Activated T-cell treated with anti-CD3 and anti-CD28 coated beads, Interleukin-2, amount 50 U/mL, for 72 hours (primary cell): ENCODE results near the gene TUBB1. TPM values are rescaled to one million over a fixed set of nuclear protein-coding genes. Genes with fewer than 3 reads are reported as not detected.

ENCODE experiments used
- ATAC-seq, 2 donors: fragments of 150-1000 bp; cut with Tn5 transposase; replicated peaks in 1 of 2; 2 replicates each; pipeline ENCODE4 v1.10.0; 2021; ENCODE audit warnings: moderate library complexity in 2 of 2, mild to moderate bottlenecking in 1 of 2
- DNase-seq, 2 donors: peaks; one replicate each; pipeline ENCODE4 v3.0.0; 2021 to 2022; ENCODE audit warnings: mixed read lengths in 1 of 2
- H3K27ac Mint-ChIP-seq: one replicate; pipeline ENCODE4 v1.8.0; 2022; ENCODE audit warnings: mild to moderate bottlenecking, moderate library complexity, mixed read lengths
- H3K27me3 Mint-ChIP-seq: one replicate; pipeline ENCODE4 v1.8.0; 2022; ENCODE audit warnings: low read depth, mixed read lengths
- H3K36me3 Mint-ChIP-seq, 2 donors: one replicate each; pipeline ENCODE4 v1.8.0; 2022; ENCODE audit warnings: mixed read lengths in 2 of 2, mild to moderate bottlenecking in 1 of 2; ENCODE audit not compliant: insufficient read depth in 2 of 2
- H3K4me1 Mint-ChIP-seq: one replicate; pipeline ENCODE4 v1.8.0; 2022; ENCODE audit warnings: low read depth, mixed read lengths
- H3K4me3 Mint-ChIP-seq, 2 donors: one replicate each; pipeline ENCODE4 v1.8.0; 2022; ENCODE audit warnings: mild to moderate bottlenecking in 2 of 2, mixed read lengths in 2 of 2, moderate library complexity in 2 of 2
- H3K9me3 Mint-ChIP-seq, 2 donors: one replicate each; pipeline ENCODE4 v1.8.0; 2022; ENCODE audit warnings: mixed read lengths in 2 of 2
- total RNA-seq, 2 donors: library from RNA; stranded (reverse); gene quantifications; one replicate each; pipeline ENCODE4 v1.2.3, GENCODE V29; 2022

The TUBB1 gene
- total RNA-seq, 2 donors from 2014 or later: not detected

DNA sequence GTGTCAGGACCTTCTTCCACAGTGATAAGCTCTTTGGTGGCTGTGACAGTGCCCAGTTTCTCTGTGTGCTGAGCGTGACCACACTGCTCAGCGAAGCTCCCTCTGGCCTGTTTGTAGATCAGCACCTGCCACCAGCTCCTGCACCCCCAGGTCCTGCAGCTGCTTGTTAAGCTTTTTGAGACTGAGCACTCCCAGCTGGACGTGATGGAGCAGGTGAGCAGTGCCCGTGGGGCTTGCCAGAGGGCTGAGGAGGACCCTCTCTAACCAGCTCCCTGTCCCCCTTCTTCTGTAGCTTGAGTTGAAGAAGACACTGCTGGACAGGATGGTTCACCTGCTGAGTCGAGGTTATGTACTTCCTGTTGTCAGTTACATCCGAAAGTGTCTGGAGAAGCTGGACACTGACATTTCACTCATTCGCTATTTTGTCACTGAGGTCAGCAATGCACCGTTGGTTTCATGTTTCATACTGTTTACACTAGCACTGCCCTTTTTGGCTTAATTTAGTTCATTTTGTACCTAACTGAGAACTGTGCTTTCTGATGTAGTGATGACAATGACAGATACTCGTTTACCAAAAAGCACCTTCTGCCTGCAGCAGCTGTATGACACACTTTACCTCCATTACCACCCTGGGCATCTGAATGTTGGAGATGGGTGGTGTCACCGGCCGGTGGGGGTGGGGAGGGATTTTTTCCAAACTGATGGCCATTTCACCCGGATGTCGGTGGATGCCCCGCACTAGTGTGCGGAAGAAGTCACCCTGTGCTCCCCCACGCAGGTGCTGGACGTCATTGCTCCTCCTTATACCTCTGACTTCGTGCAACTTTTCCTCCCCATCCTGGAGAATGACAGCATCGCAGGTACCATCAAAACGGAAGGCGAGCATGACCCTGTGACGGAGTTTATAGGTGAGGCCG, 25.6 kb upstream of the TUBB1 start:
- H3K27me3 Mint-ChIP-seq: no peaks in the 10 kb centered on the region
- H3K27ac Mint-ChIP-seq: no peak overlapping the region
- ATAC-seq: peak in 1 of 2 donors; percentile 13
- no peak for DNase-seq
- H3K4me3 Mint-ChIP-seq: no peak overlapping the region
- no peaks in the 10 kb centered on the region for H3K9me3 Mint-ChIP-seq
- H3K4me1 Mint-ChIP-seq: no peaks in the 10 kb centered on the region
- peaks cover 12 to 22% of the 10 kb centered on the region in 2 donors for H3K36me3 Mint-ChIP-seq

DNA sequence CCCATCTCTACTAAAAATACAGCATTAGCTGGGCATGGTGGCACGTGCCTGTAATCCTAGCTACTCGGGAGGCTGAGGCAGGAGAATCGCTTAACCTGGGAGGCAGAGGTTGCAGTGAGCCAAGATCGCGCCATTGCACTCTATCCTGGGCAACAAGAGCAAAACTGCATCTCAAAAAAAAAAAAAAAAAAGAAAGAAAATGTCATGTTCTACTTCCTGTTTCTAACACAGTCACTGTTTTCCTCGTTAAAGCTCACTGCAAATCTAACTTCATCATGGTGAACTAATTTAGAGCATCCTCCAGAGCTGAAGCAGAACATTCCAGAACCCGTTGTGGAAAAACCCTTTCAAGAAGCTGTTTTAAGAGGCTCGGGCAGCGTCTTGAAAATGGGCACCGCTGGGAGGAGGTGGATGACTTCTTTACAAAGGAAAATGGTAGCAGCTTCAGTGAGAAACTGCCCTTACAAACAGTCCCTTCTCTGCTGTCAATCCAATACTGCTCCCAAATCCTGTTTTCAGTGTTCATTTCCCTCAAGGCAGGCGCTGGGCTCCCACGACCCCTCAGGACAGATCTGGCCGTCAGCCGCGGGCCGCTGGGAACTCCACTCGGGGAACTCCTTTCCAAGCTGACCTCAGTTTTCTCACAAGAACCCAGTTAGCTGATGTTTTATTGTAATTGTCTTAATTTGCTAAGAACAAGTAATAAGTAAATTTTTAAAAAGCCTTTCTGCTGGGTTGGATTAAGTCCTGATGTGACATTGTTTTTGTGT, 24.7 kb upstream of the TUBB1 start:
- Mint-ChIP-seq H3K9me3 (no peaks in the 10 kb centered on the region), H3K27ac (peak overlapping the region; percentile 38), H3K36me3 (peaks cover 6 to 17% of the 10 kb centered on the region in 2 donors), H3K4me1 (no peaks in the 10 kb centered on the region), H3K27me3 (no peaks in the 10 kb centered on the region), H3K4me3 (no peak overlapping the region)
- DNase-seq (no peak), ATAC-seq (no peak)

DNA sequence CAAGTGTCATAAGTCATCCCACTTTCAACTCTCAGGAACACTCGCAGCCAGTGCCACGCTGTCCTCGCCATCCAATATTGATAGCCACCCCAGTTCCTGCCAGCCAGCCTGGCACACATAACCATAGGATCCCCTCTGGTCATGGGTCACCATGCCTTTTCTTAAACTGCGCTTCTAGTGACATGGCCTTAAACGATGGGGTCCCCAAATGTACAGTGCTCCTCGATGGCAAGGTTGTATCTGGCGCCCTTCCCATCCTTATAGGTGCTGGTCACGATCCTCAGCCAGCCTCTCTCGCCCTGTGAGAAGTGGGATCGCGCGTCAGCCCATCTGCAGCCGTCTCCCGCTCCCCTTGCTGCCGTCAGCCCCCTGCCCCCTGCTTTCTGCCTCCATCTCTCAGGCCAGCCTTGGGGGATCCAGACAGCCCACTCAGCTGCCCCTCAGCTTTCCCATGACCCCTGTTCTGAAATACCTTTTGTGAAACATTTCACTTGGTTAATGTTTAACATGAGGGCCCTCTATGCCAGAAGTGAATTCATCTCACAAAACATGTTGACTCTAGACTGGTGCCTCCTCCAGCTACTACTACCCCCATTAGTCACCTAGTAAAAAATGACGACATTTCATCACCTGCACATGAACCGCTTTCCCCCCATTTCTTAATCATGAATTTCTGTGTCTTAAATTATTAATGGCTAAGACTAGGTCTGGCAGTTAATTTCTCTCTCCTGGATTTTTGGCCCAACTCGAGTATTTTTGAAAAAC, 23.6 kb upstream of the TUBB1 start:
- Mint-ChIP-seq H3K36me3 (peaks cover 6 to 14% of the 10 kb centered on the region in 2 donors), H3K4me3 (no peak overlapping the region), H3K27me3 (no peaks in the 10 kb centered on the region), H3K9me3 (no peaks in the 10 kb centered on the region), H3K4me1 (no peaks in the 10 kb centered on the region), H3K27ac (peak overlapping the region; percentile 24)
- DNase-seq: no peak
- no peak for ATAC-seq

DNA sequence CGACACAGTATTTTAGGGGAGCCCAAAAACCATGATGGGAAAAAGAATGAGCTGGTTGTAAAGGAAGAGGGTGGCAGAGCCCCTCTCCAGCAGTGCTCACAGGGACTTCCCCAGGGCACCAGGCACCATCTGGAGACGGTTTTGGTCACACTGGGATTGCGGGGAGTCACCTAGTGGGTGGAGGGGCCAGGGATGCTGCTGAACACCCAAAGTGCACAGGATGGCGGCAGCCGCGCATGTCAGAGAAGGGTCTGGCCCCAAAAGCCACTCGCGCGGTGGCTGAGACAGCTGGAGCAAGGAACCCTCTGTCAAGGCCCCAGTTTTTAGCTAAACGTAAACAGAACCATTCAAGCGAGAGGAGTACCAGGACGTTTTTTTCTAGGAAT, 23.0 kb upstream of the TUBB1 start:
- Mint-ChIP-seq H3K27me3 (no peaks in the 10 kb centered on the region), H3K9me3 (no peaks in the 10 kb centered on the region), H3K4me3 (no peak overlapping the region), H3K27ac (no peak overlapping the region), H3K4me1 (no peaks in the 10 kb centered on the region), H3K36me3 (peaks cover 6 to 12% of the 10 kb centered on the region in 2 donors)
- ATAC-seq: no peak
- DNase-seq: no peak

DNA sequence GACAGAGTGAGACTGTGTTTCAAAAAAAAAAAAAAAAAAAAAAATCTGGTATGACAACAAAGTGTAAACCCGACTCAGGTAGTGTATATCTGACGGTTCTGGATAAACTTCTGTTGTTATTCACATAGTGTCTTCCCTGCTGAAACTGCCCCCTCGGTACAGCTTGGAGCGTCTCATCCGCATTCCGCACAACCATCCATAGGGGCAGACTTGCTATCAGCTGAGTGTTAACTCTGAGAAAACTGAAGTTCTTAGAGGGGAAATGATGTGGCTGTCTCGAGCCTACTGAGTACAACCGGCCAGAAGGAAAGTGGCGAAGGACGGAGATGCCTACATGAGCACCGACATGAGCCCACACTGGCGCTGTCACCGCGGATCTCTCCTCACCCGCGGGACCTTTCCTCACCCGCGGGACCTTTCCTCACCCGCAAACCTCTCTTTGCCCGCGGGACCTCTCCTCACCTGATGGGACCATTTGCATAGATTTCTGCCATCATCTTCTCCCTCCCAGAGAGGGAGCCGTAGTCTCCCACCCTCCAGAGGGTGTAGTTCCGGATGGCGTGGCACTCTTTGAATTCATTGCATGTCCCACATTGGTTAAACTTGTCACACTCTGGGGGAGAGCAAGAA, 22.0 kb upstream of the TUBB1 start:
- Mint-ChIP-seq H3K4me3 (no peak overlapping the region), H3K36me3 (peaks cover 6 to 10% of the 10 kb centered on the region in 2 donors), H3K27me3 (no peaks in the 10 kb centered on the region), H3K9me3 (no peaks in the 10 kb centered on the region), H3K4me1 (no peaks in the 10 kb centered on the region), H3K27ac (no peak overlapping the region)
- DNase-seq: no peak
- ATAC-seq: no peak

DNA sequence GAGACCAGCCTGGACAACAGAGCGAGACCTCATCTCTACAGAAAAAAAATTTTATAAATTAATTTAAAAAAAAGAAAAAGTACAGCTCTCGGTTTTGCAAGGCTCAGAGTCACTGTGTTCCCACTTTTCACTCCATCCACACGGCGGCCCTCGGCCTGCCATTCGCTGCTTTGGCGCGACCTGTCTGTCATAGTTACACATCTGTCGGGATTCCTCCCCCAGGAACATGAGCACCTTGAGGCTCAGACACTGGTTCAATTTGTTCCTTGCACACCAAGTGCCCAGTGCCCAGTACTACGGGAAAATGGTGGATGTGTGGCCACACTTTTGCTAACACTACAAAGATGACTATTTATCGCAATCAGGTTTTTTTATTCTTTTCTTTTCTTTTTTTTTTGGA, 20.6 kb upstream of the TUBB1 start:
- Mint-ChIP-seq H3K27me3 (no peaks in the 10 kb centered on the region), H3K4me1 (peaks cover under 1% of the 10 kb centered on the region), H3K36me3 (peaks cover 6 to 9% of the 10 kb centered on the region in 2 donors), H3K9me3 (no peaks in the 10 kb centered on the region), H3K27ac (no peak overlapping the region), H3K4me3 (no peak overlapping the region)
- DNase-seq (no peak), ATAC-seq (no peak)

DNA sequence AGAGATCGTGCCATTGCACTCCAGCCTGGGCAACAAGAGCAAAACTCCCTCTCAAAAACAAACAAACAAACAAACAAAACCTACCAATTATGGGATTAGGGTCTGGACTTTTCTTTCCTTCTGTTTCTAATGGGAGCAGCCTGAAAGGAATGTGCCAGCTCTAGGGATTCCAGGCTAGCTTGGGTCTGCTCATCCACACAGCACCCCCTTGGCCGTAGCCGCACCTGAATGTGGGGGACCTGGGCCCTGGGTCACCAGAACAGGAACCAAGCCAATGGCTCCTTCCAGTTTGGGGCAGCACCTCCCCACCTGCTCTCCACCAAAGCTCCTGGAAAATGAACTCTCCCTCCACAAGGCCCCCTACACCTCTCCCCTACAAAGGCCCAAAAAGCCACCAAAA, 18.9 kb upstream of the TUBB1 start:
- Mint-ChIP-seq H3K27ac (no peak overlapping the region), H3K9me3 (no peaks in the 10 kb centered on the region), H3K4me3 (no peak overlapping the region), H3K27me3 (no peaks in the 10 kb centered on the region), H3K36me3 (peaks cover 4 to 7% of the 10 kb centered on the region in 2 donors), H3K4me1 (peaks cover 18% of the 10 kb centered on the region)
- DNase-seq: no peak
- ATAC-seq: no peak

DNA sequence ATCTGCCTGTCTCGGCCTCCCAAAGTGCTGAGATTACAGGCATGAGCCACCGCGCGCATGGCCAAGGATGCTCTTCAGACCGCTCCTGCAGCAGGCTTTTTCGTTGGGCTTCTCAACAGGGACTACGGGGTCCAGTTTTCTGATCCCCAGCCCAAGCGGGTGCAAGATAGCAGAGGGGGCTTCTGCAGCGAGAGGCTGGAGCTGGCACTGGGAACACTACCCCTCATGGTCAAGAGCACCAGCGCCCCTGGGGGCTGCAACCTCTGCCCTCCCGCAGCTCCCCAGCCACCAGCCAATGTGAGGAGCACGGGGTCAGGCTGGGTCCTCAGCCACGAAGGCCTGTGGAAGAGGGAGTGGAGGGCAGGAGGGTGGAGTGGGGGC, 18.2 kb upstream of the TUBB1 start:
- no peaks in the 10 kb centered on the region for H3K27me3 Mint-ChIP-seq
- ATAC-seq: no peak
- H3K27ac Mint-ChIP-seq: no peak overlapping the region
- no peaks in the 10 kb centered on the region for H3K9me3 Mint-ChIP-seq
- H3K4me3 Mint-ChIP-seq: no peak overlapping the region
- peaks cover 2 to 5% of the 10 kb centered on the region in 2 donors for H3K36me3 Mint-ChIP-seq
- no peak for DNase-seq
- H3K4me1 Mint-ChIP-seq: peaks cover 25% of the 10 kb centered on the region

DNA sequence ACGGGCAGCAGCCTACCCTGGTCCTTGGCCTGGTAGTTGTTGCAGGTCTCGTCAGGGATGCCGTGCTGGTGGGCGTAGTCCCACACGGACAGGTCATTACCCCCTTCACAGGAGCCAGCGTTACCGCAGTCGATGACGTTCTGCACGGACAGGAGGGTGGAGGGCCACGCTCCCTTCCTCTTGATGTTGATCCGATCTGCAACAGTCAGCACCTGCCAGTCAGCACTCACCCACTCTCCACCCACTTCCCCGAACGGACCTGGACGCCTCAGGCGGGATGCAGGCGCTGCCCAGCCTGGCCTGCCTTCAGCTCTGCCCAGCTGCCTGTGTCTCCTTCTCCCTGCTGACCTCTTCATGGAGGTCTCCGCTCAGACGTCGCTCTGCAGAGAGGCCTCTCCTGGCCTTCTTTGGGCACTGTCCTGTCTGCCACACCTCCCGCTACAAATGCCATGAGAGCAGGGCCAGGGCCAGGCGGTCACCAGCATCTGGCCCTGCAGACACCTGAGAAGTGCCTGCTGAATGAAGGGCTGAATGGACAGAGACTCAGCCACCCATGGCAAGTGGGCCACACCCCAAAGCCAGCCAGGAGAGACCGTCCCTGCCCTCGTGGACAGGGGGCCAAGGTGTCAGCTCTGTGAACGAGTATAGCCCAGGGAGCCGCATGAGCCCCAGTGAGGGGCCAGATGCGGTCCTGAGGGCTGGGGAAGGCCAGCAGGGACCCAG, 17.6 kb upstream of the TUBB1 start:
- Mint-ChIP-seq H3K27me3 (no peaks in the 10 kb centered on the region), H3K9me3 (no peaks in the 10 kb centered on the region), H3K27ac (no peak overlapping the region), H3K4me3 (no peak overlapping the region), H3K36me3 (peaks cover 2 to 5% of the 10 kb centered on the region in 2 donors), H3K4me1 (peaks cover 26% of the 10 kb centered on the region)
- ATAC-seq (no peak), DNase-seq (no peak)

DNA sequence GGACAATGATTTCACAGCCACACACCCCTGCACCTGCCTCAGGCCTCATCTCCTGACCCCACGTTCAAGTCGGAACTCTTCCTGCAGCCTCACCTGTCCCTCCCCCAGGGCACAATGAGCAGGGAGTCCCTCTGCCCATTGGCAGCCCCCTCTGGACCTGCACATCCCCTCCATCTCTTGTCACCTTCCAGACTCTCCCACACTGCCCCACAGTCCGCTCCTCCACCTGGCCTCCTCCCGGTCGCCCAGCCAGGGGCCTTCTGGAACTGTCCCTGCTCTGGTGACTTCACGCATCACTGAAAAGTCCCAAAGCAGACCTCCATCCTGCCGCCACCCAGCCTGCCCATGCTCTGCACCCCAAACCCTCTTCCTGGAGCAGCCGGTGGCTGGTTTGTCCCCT, 16.8 kb upstream of the TUBB1 start:
- Mint-ChIP-seq H3K27ac (peak overlapping the region; percentile 54), H3K4me1 (peaks cover 26% of the 10 kb centered on the region), H3K4me3 (no peak overlapping the region), H3K27me3 (no peaks in the 10 kb centered on the region), H3K36me3 (peaks cover 2 to 4% of the 10 kb centered on the region in 2 donors), H3K9me3 (no peaks in the 10 kb centered on the region)
- no peak for DNase-seq
- no peak for ATAC-seq

DNA sequence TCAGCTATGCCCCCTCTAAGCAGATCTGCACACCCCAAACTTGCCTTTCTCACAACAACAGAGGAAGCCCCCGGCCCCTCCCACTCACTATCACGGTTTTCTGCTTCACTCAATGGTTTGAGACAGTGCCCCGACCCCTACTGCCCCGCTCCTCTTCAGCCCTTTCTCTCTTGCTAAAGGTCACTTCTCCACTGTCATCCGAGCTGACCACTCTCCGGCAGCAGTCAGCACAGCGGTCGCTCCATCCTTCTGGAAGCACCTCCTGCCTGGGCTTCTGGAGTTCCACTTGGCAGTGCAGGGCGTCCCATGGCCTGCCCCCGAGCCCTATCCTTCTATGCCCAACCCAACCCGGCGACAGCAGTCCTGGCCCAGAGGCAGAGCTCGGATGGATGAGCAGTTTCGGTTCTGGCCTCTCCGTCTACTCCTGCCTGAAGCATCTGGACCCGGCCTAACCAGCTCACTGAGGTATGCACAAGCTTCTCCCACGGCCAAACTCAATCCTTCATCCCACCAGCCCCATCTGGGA, 16.3 kb upstream of the TUBB1 start:
- no peak overlapping the region for H3K4me3 Mint-ChIP-seq
- H3K27me3 Mint-ChIP-seq: no peaks in the 10 kb centered on the region
- ATAC-seq: no peak
- peaks cover 32% of the 10 kb centered on the region for H3K4me1 Mint-ChIP-seq
- DNase-seq: no peak
- no peak overlapping the region for H3K27ac Mint-ChIP-seq
- H3K36me3 Mint-ChIP-seq: peaks cover 0 to 2% of the 10 kb centered on the region in 2 donors
- H3K9me3 Mint-ChIP-seq: no peaks in the 10 kb centered on the region
